Measurements from ENCODE around the gene FANCD2.

- TF ChIP-seq, protein P1, sequence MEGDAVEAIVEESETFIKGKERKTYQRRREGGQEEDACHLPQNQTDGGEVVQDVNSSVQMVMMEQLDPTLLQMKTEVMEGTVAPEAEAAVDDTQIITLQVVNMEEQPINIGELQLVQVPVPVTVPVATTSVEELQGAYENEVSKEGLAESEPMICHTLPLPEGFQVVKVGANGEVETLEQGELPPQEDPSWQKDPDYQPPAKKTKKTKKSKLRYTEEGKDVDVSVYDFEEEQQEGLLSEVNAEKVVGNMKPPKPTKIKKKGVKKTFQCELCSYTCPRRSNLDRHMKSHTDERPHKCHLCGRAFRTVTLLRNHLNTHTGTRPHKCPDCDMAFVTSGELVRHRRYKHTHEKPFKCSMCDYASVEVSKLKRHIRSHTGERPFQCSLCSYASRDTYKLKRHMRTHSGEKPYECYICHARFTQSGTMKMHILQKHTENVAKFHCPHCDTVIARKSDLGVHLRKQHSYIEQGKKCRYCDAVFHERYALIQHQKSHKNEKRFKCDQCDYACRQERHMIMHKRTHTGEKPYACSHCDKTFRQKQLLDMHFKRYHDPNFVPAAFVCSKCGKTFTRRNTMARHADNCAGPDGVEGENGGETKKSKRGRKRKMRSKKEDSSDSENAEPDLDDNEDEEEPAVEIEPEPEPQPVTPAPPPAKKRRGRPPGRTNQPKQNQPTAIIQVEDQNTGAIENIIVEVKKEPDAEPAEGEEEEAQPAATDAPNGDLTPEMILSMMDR (IDR thresholded peaks at IDR 0.05; ENCODE audit: borderline replicate concordance, extremely low read depth, low read length, poor library complexity, severe bottlenecking), result no peak
- no peak for TF ChIP-seq EZH2 (IDR thresholded peaks at IDR 0.05; ENCODE audit: borderline replicate concordance, low read depth, low read length, severe bottlenecking)
Measured at GRCh38 chr3:10140996-10141546, 114.8 kb downstream of the FANCD2 start.

All from DND-41 (cell line).